Parathyroid adenoma (tissue), 2 donors: ENCODE results near the gene ZNF134.

Experiments used
- H2AFZ ChIP-seq: fragments of 300-600 bp; sonication (generic); one replicate; pipeline ENCODE4 v1.7.0; 2017; ENCODE audit warnings: antibody characterized with exemption, mild to moderate bottlenecking
- H3K27ac ChIP-seq: fragments of 300-600 bp; sonication (generic); one replicate; pipeline ENCODE4 v1.7.0; 2017
- H3K27me3 ChIP-seq: fragments of 300-600 bp; sonication (generic); one replicate; pipeline ENCODE4 v1.7.0; 2017; ENCODE audit warnings: low read length; ENCODE audit not compliant: control insufficient read depth, insufficient read depth
- H3K36me3 ChIP-seq: fragments of 300-600 bp; sonication (generic); one replicate; pipeline ENCODE4 v1.7.0; 2017; ENCODE audit warnings: low read length; ENCODE audit not compliant: control insufficient read depth, insufficient read depth
- H3K4me1 ChIP-seq: fragments of 300-600 bp; sonication (generic); one replicate; pipeline ENCODE4 v1.7.0; 2017; ENCODE audit warnings: control low read depth
- H3K4me2 ChIP-seq: fragments of 300-600 bp; sonication (generic); one replicate; pipeline ENCODE4 v1.7.0; 2017; ENCODE audit warnings: low read length
- H3K4me3 ChIP-seq: fragments of 300-600 bp; sonication (generic); one replicate; pipeline ENCODE4 v1.7.0; 2017; ENCODE audit warnings: low read depth, low read length
- H3K79me2 ChIP-seq: fragments of 300-600 bp; sonication (generic); one replicate; pipeline ENCODE4 v1.7.0; 2017; ENCODE audit warnings: control low read depth
- H3K9ac ChIP-seq: fragments of 300-600 bp; sonication (generic); one replicate; pipeline ENCODE4 v1.7.0; 2017; ENCODE audit warnings: mild to moderate bottlenecking
- H3K9me3 ChIP-seq: fragments of 300-600 bp; sonication (generic); one replicate; pipeline ENCODE4 v1.7.0; 2017; ENCODE audit warnings: low read length; ENCODE audit not compliant: control insufficient read depth
- TF ChIP-seq, protein P1 (sequence below): fragments of 300-600 bp; sonication (generic); IDR thresholded peaks from one replicate; pipeline ENCODE4 v1.7.0; 2017; ENCODE audit warnings: antibody characterized with exemption, mild to moderate bottlenecking
- donor health status: primary hyperparathyroidism.

Gene ZNF134

DNA sequence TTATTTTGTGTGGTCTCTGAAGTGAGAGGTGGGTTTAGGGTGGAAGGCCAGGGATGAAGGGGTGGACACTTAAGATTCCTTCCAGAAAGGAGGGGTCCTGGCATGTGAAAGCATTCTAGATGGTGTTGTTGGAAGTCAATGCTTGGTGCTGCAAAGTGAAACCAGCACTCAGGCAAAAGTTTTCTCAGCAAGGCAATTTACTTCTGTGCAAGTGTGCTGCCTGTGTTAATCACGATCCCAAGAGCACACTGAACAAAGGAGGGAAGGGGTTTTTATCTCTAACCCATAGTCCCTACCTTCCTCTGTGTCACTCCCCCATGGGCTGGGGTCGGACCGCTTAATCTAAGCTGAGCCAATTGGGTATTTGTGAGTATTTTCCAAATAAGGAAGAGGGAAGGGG is 1.3 kb downstream of the ZNF134 start:
- Histone ChIP-seq H3K27ac (no peak overlapping the region), H2AFZ (no peak overlapping the region), H3K9ac (no peak overlapping the region), H3K9me3 (peaks cover 6% of the 10 kb centered on the region), H3K4me1 (no peaks in the 10 kb centered on the region), H3K36me3 (peaks cover 3% of the 10 kb centered on the region), H3K4me3 (peak overlapping the region; percentile 89), H3K79me2 (peaks cover 39% of the 10 kb centered on the region), H3K4me2 (peak overlapping the region; percentile 86), H3K27me3 (no peaks in the 10 kb centered on the region)
- TF ChIP-seq, protein P1, sequence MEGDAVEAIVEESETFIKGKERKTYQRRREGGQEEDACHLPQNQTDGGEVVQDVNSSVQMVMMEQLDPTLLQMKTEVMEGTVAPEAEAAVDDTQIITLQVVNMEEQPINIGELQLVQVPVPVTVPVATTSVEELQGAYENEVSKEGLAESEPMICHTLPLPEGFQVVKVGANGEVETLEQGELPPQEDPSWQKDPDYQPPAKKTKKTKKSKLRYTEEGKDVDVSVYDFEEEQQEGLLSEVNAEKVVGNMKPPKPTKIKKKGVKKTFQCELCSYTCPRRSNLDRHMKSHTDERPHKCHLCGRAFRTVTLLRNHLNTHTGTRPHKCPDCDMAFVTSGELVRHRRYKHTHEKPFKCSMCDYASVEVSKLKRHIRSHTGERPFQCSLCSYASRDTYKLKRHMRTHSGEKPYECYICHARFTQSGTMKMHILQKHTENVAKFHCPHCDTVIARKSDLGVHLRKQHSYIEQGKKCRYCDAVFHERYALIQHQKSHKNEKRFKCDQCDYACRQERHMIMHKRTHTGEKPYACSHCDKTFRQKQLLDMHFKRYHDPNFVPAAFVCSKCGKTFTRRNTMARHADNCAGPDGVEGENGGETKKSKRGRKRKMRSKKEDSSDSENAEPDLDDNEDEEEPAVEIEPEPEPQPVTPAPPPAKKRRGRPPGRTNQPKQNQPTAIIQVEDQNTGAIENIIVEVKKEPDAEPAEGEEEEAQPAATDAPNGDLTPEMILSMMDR: no peak

DNA sequence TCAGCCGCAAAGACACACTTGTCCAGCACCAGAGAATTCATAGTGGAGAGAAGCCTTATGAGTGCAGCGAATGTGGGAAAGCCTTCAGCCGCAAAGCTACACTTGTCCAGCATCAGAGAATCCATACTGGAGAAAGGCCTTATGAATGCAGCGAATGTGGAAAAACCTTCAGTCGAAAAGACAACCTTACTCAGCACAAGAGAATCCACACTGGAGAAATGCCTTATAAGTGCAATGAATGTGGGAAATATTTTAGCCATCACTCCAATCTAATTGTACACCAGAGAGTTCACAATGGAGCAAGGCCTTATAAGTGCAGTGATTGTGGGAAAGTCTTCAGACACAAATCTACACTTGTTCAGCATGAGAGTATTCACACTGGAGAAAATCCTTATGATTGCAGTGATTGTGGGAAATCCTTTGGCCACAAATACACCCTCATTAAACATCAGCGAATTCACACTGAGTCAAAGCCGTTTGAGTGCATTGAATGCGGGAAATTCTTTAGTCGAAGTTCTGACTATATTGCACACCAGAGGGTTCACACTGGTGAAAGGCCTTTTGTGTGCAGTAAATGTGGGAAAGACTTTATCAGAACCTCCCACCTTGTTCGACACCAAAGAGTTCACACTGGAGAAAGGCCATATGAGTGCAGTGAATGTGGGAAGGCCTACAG is 6.8 kb downstream of the ZNF134 start:
- Histone ChIP-seq H3K27me3 (no peaks in the 10 kb centered on the region), H3K79me2 (peaks cover 16% of the 10 kb centered on the region), H3K27ac (no peak overlapping the region), H3K36me3 (peaks cover 13% of the 10 kb centered on the region), H2AFZ (no peak overlapping the region), H3K4me2 (no peak overlapping the region), H3K4me3 (no peak overlapping the region), H3K4me1 (no peaks in the 10 kb centered on the region), H3K9ac (no peak overlapping the region), H3K9me3 (peaks cover 14% of the 10 kb centered on the region)
- TF ChIP-seq, protein P1: no peak

DNA sequence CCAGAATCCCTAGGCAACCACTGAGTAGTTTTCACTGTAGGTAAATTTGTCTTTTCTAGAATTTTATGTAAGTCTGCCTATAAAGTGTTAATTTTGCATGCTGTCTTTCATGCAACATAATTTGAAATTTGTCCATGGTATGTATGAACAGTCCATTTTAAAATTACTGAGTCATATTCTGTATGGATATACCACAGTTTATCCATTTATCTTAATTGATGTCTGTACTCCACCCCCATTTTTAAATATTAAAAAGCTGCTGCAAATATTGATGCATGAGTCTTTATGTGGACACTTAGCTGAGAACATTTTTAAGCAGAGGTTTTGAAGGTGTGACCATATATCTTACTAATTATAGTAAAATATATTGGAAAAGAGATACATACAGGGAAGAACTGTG is 9.0 kb downstream of the ZNF134 start:
- Histone ChIP-seq H3K9me3 (peaks cover 14% of the 10 kb centered on the region), H3K9ac (no peak overlapping the region), H3K4me1 (no peaks in the 10 kb centered on the region), H3K27ac (no peak overlapping the region), H3K36me3 (peaks cover 13% of the 10 kb centered on the region), H3K27me3 (no peaks in the 10 kb centered on the region), H2AFZ (no peak overlapping the region), H3K4me2 (no peak overlapping the region), H3K4me3 (no peak overlapping the region), H3K79me2 (no peaks in the 10 kb centered on the region)
- TF ChIP-seq, protein P1: no peak

DNA sequence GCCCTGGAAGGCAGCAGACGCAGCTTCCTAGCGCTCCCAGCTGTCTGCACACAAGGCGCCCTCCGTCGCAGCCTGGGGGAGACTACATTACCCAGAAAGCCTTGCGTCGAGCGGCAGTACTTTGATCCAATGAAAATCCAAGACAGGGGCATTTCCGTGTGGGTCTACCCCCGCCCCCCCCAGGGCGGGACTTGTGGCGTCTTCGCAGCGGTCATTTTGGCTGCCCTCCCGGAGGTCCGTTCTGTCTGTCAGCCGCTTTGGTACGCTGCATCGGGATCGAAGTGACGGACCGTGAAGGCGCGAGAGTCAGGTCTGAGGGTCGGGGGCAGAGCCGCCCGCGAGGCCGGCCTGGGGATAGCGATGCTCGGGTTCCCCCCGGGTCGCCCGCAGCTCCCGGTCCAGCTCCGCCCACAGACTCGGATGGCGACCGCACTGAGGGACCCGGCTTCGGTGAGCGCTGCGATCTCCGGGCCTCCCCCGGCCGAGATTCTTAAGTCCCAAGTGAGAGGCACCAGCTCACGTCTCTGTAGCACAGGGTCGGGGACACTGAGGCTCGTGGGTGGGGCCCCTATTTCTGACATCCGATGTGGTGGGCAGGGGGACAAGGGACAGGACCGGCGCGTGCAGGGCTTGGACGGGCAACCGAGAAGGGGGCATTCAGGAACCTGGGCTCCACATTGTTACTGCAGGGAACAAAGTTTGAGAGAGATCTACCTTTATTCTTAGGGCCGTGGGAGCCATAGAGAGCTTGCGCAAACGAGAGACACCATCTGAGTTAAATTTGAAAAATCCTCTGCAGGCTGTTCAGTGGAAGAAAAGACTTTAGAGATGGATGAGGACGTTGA is 19.2 kb downstream of the ZNF134 start, which contains the start of gene ZNF211:
ZNF211 (plus strand) TSS at position 182 of the 845 bp plus-strand sequence; CDS start at position 361, 179 bp downstream.
- Histone ChIP-seq H3K27ac (peak within 1 kb of the TSS; percentile 83), H3K9me3 (peaks cover 7% of the 10 kb centered on the region), H3K36me3 (no peaks in the 10 kb centered on the region), H3K4me3 (peak within 1 kb of the TSS; percentile 96), H3K4me1 (peaks cover 3% of the 10 kb centered on the region), H3K4me2 (peak within 1 kb of the TSS; percentile 77), H3K9ac (peak within 1 kb of the TSS; percentile 78), H3K27me3 (no peaks in the 10 kb centered on the region), H2AFZ (peak within 1 kb of the TSS; percentile 97), H3K79me2 (peaks cover 28% of the 10 kb centered on the region)
- TF ChIP-seq, protein P1: peak; percentile 21
